ENCODE data around the gene MICOS13.

Gene MICOS13

DNA sequence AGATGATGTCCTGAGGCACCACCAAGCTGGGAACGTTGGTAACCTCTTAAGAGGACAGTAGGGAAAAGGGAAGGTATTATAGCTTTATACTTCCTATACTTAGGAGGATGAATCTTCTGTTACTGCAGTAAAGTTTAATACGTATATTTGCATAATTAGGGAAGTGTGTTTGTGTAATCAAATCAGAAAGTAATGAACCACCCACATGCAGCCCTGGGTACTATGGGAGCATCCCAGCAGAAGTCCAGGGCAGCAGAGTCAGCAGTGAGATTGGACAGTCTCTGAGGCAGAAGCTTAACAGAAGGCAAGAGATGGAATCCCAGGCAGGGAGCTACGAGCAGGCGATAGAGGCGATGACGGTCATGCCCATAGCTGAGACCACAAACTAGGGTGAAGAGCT lies 44.9 kb downstream of the MICOS13 start:
- H3F3A ChIP-seq (ENCODE audit: low read depth) = no peaks in the 10 kb centered on the region
- H3K4me2 ChIP-seq (ENCODE audit: low read depth, low read length, poor library complexity, severe bottlenecking) = no peak overlapping the region
- peaks cover 32% of the 10 kb centered on the region; the same call in 1 of the 2 replicates for H3K36me3 ChIP-seq (ENCODE audit: insufficient read depth, low read length)
- H3K4me1 ChIP-seq (ENCODE audit: insufficient read depth, low read length, poor library complexity, severe bottlenecking) = peaks cover 8% of the 10 kb centered on the region
- H3K9me3 ChIP-seq (ENCODE audit: insufficient read depth, low read depth, low read length) = no peaks in the 10 kb centered on the region
- H2AFZ ChIP-seq (ENCODE audit: low read length) = no peak overlapping the region
- H3K9me2 ChIP-seq (replicated peaks; ENCODE audit: low read depth, low read length) = no peaks in the 10 kb centered on the region
- no peak overlapping the region for H3K4me3 ChIP-seq (ENCODE audit: low read length, poor library complexity, severe bottlenecking)
- TF ChIP-seq CTCF (conservative IDR thresholded peaks at IDR 0.05; ENCODE audit: low read length) = no peak
- no peak for TF ChIP-seq EZH2phosphoT487 (IDR thresholded peaks at IDR 0.05; ENCODE audit: borderline replicate concordance)
- no peak overlapping the region for H3K9ac ChIP-seq (ENCODE audit: low read depth, low read length, poor library complexity, severe bottlenecking)
- peaks cover 81% of the 10 kb centered on the region for H4K20me1 ChIP-seq (ENCODE audit: insufficient read depth, low read length, poor library complexity, severe bottlenecking)
- H3K27me3 ChIP-seq (ENCODE audit: insufficient read depth, low read length, poor library complexity, severe bottlenecking) = no peaks in the 10 kb centered on the region
- H3K79me2 ChIP-seq (ENCODE audit: insufficient read depth, low read length) = peaks cover 98% of the 10 kb centered on the region

GRCh38 chr19:5632657-5633056 lies 47.7 kb downstream of the MICOS13 start:
- Histone ChIP-seq H3K4me2 (ENCODE audit: low read depth, low read length, poor library complexity, severe bottlenecking) (peak overlapping the region; percentile 39), H3K9ac (ENCODE audit: low read depth, low read length, poor library complexity, severe bottlenecking) (no peak overlapping the region), H3K36me3 (ENCODE audit: insufficient read depth, low read length) (peaks cover 47% of the 10 kb centered on the region), H3K9me2 (replicated peaks; ENCODE audit: low read depth, low read length) (no peaks in the 10 kb centered on the region), H2AFZ (ENCODE audit: low read length) (no peak overlapping the region), H3K4me3 (ENCODE audit: low read length, poor library complexity, severe bottlenecking) (no peak overlapping the region), H3K9me3 (ENCODE audit: insufficient read depth, low read depth, low read length) (no peaks in the 10 kb centered on the region), H3F3A (ENCODE audit: low read depth) (no peaks in the 10 kb centered on the region), H3K79me2 (ENCODE audit: insufficient read depth, low read length) (peaks cover 99% of the 10 kb centered on the region), H3K4me1 (ENCODE audit: insufficient read depth, low read length, poor library complexity, severe bottlenecking) (peaks cover 28% of the 10 kb centered on the region), H3K27me3 (ENCODE audit: insufficient read depth, low read length, poor library complexity, severe bottlenecking) (no peaks in the 10 kb centered on the region), H4K20me1 (ENCODE audit: insufficient read depth, low read length, poor library complexity, severe bottlenecking) (peaks cover 88% of the 10 kb centered on the region)
- no peak for TF ChIP-seq EZH2phosphoT487 (IDR thresholded peaks at IDR 0.05; ENCODE audit: borderline replicate concordance)
- no peak for TF ChIP-seq CTCF (conservative IDR thresholded peaks at IDR 0.05; ENCODE audit: low read length)

DNA sequence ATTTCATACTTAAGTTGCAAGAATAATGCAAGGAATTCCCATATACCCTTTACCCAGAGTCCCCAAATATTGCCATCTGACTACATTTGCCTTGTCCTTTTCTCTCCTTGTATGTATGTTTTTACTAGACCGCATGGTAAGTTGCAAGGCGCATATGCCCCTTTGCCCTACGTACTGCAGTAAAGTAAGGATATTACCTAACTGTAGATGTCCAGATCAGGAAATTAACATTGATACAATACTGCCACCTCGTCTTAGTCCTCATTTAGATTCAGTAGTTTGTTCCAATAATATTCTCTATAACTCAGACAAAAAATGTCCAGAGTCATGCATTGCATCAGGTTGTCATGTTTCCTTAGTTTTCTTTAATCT lies 48.1 kb downstream of the MICOS13 start:
- Histone ChIP-seq H3K79me2 (ENCODE audit: insufficient read depth, low read length) (peaks cover 99% of the 10 kb centered on the region), H3K27me3 (ENCODE audit: insufficient read depth, low read length, poor library complexity, severe bottlenecking) (no peaks in the 10 kb centered on the region), H3K9ac (ENCODE audit: low read depth, low read length, poor library complexity, severe bottlenecking) (no peak overlapping the region), H3K4me3 (ENCODE audit: low read length, poor library complexity, severe bottlenecking) (no peak overlapping the region), H4K20me1 (ENCODE audit: insufficient read depth, low read length, poor library complexity, severe bottlenecking) (peaks cover 88% of the 10 kb centered on the region), H3K4me1 (ENCODE audit: insufficient read depth, low read length, poor library complexity, severe bottlenecking) (peaks cover 32% of the 10 kb centered on the region), H3K9me3 (ENCODE audit: insufficient read depth, low read depth, low read length) (no peaks in the 10 kb centered on the region), H3K4me2 (ENCODE audit: low read depth, low read length, poor library complexity, severe bottlenecking) (peak overlapping the region; percentile 39), H2AFZ (ENCODE audit: low read length) (no peak overlapping the region), H3K36me3 (ENCODE audit: insufficient read depth, low read length) (peaks cover 49% of the 10 kb centered on the region), H3F3A (ENCODE audit: low read depth) (no peaks in the 10 kb centered on the region), H3K9me2 (replicated peaks; ENCODE audit: low read depth, low read length) (no peaks in the 10 kb centered on the region)
- TF ChIP-seq EZH2phosphoT487 (IDR thresholded peaks at IDR 0.05; ENCODE audit: borderline replicate concordance) = no peak
- TF ChIP-seq CTCF (conservative IDR thresholded peaks at IDR 0.05; ENCODE audit: low read length) = no peak
